Liver (tissue), 9 donors: ENCODE results near the gene CASP8AP2. TPM values are rescaled to one million over a fixed set of nuclear protein-coding genes. Genes with fewer than 3 reads are reported as not detected.
"Not testable (repeated sequence)": the region's sequence is repeated elsewhere in the genome, so short reads cannot be mapped to it uniquely, and the experiment has no call there.

Experiments used
- DNase-seq: peaks from one replicate; pipeline ENCODE4 v3.0.0-alpha.2; 2017; ENCODE audit warnings: low spot score
- H3K27ac ChIP-seq, 2 donors: one replicate each; pipeline ENCODE4 v1.7.0; 2013; ENCODE audit warnings: inconsistent platforms in 2 of 2, low read length in 2 of 2, control low read depth in 1 of 2, low read depth in 1 of 2, mild to moderate bottlenecking in 1 of 2
- H3K27me3 ChIP-seq, 4 donors: one replicate each; pipeline versions ENCODE4 v1.6.1 to v1.7.0; 2013; ENCODE audit warnings: low read length in 3 of 4, inconsistent platforms in 1 of 4, mild to moderate bottlenecking in 1 of 4, moderate library complexity in 1 of 4; ENCODE audit not compliant: control insufficient read depth in 4 of 4, insufficient read depth in 4 of 4
- H3K36me3 ChIP-seq, 4 donors: one replicate each; pipeline versions ENCODE4 v1.6.1 to v1.7.0; 2013; ENCODE audit warnings: low read length in 3 of 4, mild to moderate bottlenecking in 3 of 4, low read depth in 1 of 4, moderate library complexity in 1 of 4; ENCODE audit not compliant: control insufficient read depth in 4 of 4, insufficient read depth in 3 of 4
- H3K4me1 ChIP-seq, 4 donors: one replicate each; pipeline versions ENCODE4 v1.6.1 to v1.7.0; 2013; ENCODE audit warnings: low read length in 3 of 4, mild to moderate bottlenecking in 3 of 4, moderate library complexity in 1 of 4; ENCODE audit not compliant: control insufficient read depth in 4 of 4, insufficient read depth in 4 of 4
- H3K4me3 ChIP-seq, 3 donors: one replicate each; pipeline versions ENCODE4 v1.6.1 to v1.7.0; 2013; ENCODE audit warnings: low read length in 3 of 3, control low read depth in 1 of 3, low read depth in 1 of 3, mild to moderate bottlenecking in 1 of 3
- H3K9ac ChIP-seq, 2 donors: one replicate each; pipeline ENCODE4 v1.7.0; 2013; ENCODE audit warnings: low read length in 2 of 2, mild to moderate bottlenecking in 2 of 2, moderate library complexity in 2 of 2, control low read depth in 1 of 2, low read depth in 1 of 2
- H3K9me3 ChIP-seq, 4 donors: one replicate each; pipeline versions ENCODE4 v1.6.1 to v1.7.0; 2013; ENCODE audit warnings: low read length in 3 of 4; ENCODE audit not compliant: control insufficient read depth in 4 of 4
- CTCF ChIP-seq: fragments of 150-350 bp; IDR thresholded peaks from 2 replicates; pipeline ENCODE4 v1.5.1; 2017; ENCODE audit warnings: improper control_type of control experiment, low read depth, low read length; ENCODE audit not compliant: missing input control
- HNF4A ChIP-seq, 2 donors: conservative IDR thresholded peaks; 2 replicates each; pipeline ENCODE4 v1.6.1; 2016; ENCODE audit warnings: antibody characterized with exemption in 2 of 2, mild to moderate bottlenecking in 2 of 2
- HNF4G ChIP-seq: IDR thresholded peaks from 2 replicates; pipeline ENCODE4 v1.6.1; 2016; ENCODE audit warnings: antibody characterized with exemption
- JUND ChIP-seq, 2 donors: IDR thresholded peaks; 2 replicates each; pipeline ENCODE4 v1.6.1; 2016; ENCODE audit warnings: antibody characterized with exemption in 2 of 2
- NR2F2 ChIP-seq: IDR thresholded peaks from 2 replicates; pipeline ENCODE4 v1.6.1; 2016; ENCODE audit warnings: antibody characterized with exemption
- REST ChIP-seq: IDR thresholded peaks from 2 replicates; pipeline ENCODE4 v1.6.1; 2016; ENCODE audit warnings: antibody characterized with exemption, mild to moderate bottlenecking
- RXRA ChIP-seq, 2 donors: IDR thresholded peaks; 2 replicates each; pipeline ENCODE4 v1.6.1; 2017 to 2018; ENCODE audit warnings: antibody characterized with exemption in 2 of 2, mild to moderate bottlenecking in 1 of 2
- WGBS: extraction: QIAGEN DNeasy Blood & Tissue Kit; methylation state at CpG from one replicate; pipeline ENCODE4 v1.1.7; 2013; 5-methylcytosine and 5-hydroxymethylcytosine counted together
- polyA plus RNA-seq, 2 donors: library from polyadenylated mRNA; stranded (reverse) in 1 of 2; unstranded in 1 of 2; fragments of 200-250 nt in 1 of 2; fragments of >200 nt in 1 of 2; fragmentation: Nextera tagmentation in 1 of 2; extraction: Ambion mirVana in 1 of 2; gene quantifications; one replicate each; pipeline versions ENCODE4 v1.2.1 to v1.2.3, GENCODE V29; 2013 to 2015
- total RNA-seq, 2 donors: library from RNA; depleted of rRNA; stranded (reverse); fragments of >200 nt; gene quantifications; one replicate each; pipeline ENCODE4 v1.2.3, GENCODE V29; 2014
- donor health status: healthy.
- donor health status: healthy.
- donor health status: healthy.
- donor health status: healthy.
- donor health status: healthy.

The CASP8AP2 gene
- total and polyA plus RNA-seq, 4 donors: 1.9 to 12.2 (median 7.1) TPM

- DNase-seq, H3K36me3 ChIP-seq, H3K9ac ChIP-seq, H3K4me3 ChIP-seq, H3K9me3 ChIP-seq, H3K27ac ChIP-seq, H3K27me3 ChIP-seq, H3K4me1 ChIP-seq: not testable (repeated sequence)
- 77% methylated on average over 8 of the region's 8 CpGs for WGBS
These were observed 62.9 kb downstream of the CASP8AP2 start for GRCh38 chr6:89892577-89892976.

- TF ChIP-seq REST (no peak), HNF4G (no peak), JUND (IDR thresholded peaks at IDR 0.05) (no peak), NR2F2 (no peak), HNF4A (conservative IDR thresholded peaks at IDR 0.05) (no peak), RXRA (IDR thresholded peaks at IDR 0.05) (no peak)
- Histone ChIP-seq H3K36me3 (no peaks in the 10 kb centered on the region), H3K4me1 (no peaks in the 10 kb centered on the region), H3K9ac (no peak within 1 kb of the TSS), H3K27me3 (peaks cover 0 to 4% (median 1%) of the 10 kb centered on the region in 4 donors), H3K9me3 (no peaks in the 10 kb centered on the region), H3K4me3 (no peak within 1 kb of the TSS), H3K27ac (no peak within 1 kb of the TSS)
- DNase-seq: no peak
- 93% methylated on average over 1 of the region's 1 CpG for WGBS
These were observed 64.5 kb downstream of the CASP8AP2 start, which contains the start of gene GJA10 for GRCh38 chr6:89894169-89894568. TSS of gene GJA10 (plus strand) at chr6:89894469. CDS start at chr6:89894469, 0 bp downstream.

- DNase-seq: no peak
- Histone ChIP-seq H3K27ac (no peak overlapping the region), H3K9ac (no peak overlapping the region), H3K4me3 (no peak overlapping the region), H3K4me1 (no peaks in the 10 kb centered on the region), H3K27me3 (peaks cover 0 to 4% (median 1%) of the 10 kb centered on the region in 4 donors), H3K36me3 (no peaks in the 10 kb centered on the region), H3K9me3 (no peaks in the 10 kb centered on the region)
- 44% methylated on average over 8 of the region's 8 CpGs for WGBS
- peak; percentile 99 for TF ChIP-seq REST
- no peak for TF ChIP-seq CTCF
These were observed 65.7 kb downstream of the CASP8AP2 start for GRCh38 chr6:89895276-89895874.

- H3K9ac ChIP-seq, DNase-seq, H3K4me1 ChIP-seq, H3K36me3 ChIP-seq, H3K9me3 ChIP-seq, H3K27me3 ChIP-seq, H3K4me3 ChIP-seq, H3K27ac ChIP-seq: not testable (repeated sequence)
- 78% methylated on average over 10 of the region's 10 CpGs for WGBS
These were observed 80.6 kb downstream of the CASP8AP2 start for GRCh38 chr6:89910001-89910901.
